MCF 10A (cell line): ENCODE data around the gene TTYH1. TPM values are rescaled to one million over a fixed set of nuclear protein-coding genes. Genes with fewer than 3 reads are reported as not detected.

Source experiments
- BruUV-seq: library from RNA; stranded (reverse); fragments of 400-500 nt; replicated peaks from 2 replicates; lab custom pipeline; 2021; lab: Mats Ljungman, UMichigan
- CTCF ChIA-PET: fragments of 300-600 bp; sonication (Branson Sonifier 250); formaldehyde crosslinking; extraction: SDS; loops from one replicate; lab custom pipeline; 2021; ENCODE audit warnings: antibody characterized with exemption, inconsistent platforms; lab: Yijun Ruan, JAX
- POLR2A ChIA-PET: fragments of 300-600, 350-650 bp; sonication (Branson Sonifier 250); formaldehyde crosslinking; extraction: SDS; loops from one replicate; lab custom pipeline; 2020; ENCODE audit warnings: antibody characterized with exemption, inconsistent platforms; lab: Yijun Ruan, JAX
- DNase-seq: peaks from one replicate; pipeline ENCODE4 v3.0.0-alpha.2; 2018; ENCODE audit not compliant: unreplicated experiment
- H3K27ac Mint-ChIP-seq: one replicate; pipeline ENCODE4 v1.8.0; 2022; ENCODE audit warnings: mild to moderate bottlenecking, low read depth, mixed read lengths; ENCODE audit not compliant: unreplicated experiment
- H3K27me3 Mint-ChIP-seq: one replicate; pipeline ENCODE4 v1.8.0; 2022; ENCODE audit warnings: mixed read lengths; ENCODE audit not compliant: insufficient read depth, unreplicated experiment
- H3K36me3 Mint-ChIP-seq: one replicate; pipeline ENCODE4 v1.8.0; 2022; ENCODE audit warnings: mild to moderate bottlenecking, moderate library complexity, mixed read lengths; ENCODE audit not compliant: insufficient read depth, unreplicated experiment
- H3K4me1 Mint-ChIP-seq: one replicate; pipeline ENCODE4 v1.8.0; 2022; ENCODE audit warnings: mixed read lengths; ENCODE audit not compliant: insufficient read depth, unreplicated experiment
- H3K4me3 Mint-ChIP-seq: one replicate; pipeline ENCODE4 v1.8.0; 2022; ENCODE audit warnings: mild to moderate bottlenecking, moderate library complexity, mixed read lengths; ENCODE audit not compliant: unreplicated experiment
- H3K9me3 Mint-ChIP-seq: one replicate; pipeline ENCODE4 v1.8.0; 2022; ENCODE audit warnings: mixed read lengths; ENCODE audit not compliant: unreplicated experiment
- CTCF ChIP-seq: fragments of 200-600 bp; IDR thresholded peaks from one replicate; pipeline ENCODE4 v1.8.0; 2022; ENCODE audit warnings: antibody characterized with exemption, mild to moderate bottlenecking; ENCODE audit not compliant: unreplicated experiment
- intact Hi-C: fragments of 100-400 bp; cut with micrococcal nuclease; formaldehyde crosslinking; loops from 2 replicates; pipeline ENCODE4 v1.14.1; 2022
- total RNA-seq: library from RNA; stranded (reverse); gene quantifications from 2 replicates; pipeline ENCODE4 v1.2.3, GENCODE V29; 2022

TTYH1 gene
- total RNA-seq, 1 experiment from 2014 or later, result not detected

- ChIA-PET CTCF (no interaction called here), POLR2A (interaction anchor here (4.8 kb wide), 1 partner anchor 19 kb away, joined by 29 read pairs; the partner anchor contains the start of gene LENG8)
- peak; percentile 34 for DNase-seq
- intact Hi-C loops, result no loop called here
- Mint-ChIP-seq H3K4me3 (peak overlapping the region; percentile 48), H3K36me3 (peaks cover 16% of the 10 kb centered on the region), H3K4me1 (peaks cover 14% of the 10 kb centered on the region), H3K9me3 (no peaks in the 10 kb centered on the region), H3K27me3 (peaks cover 13% of the 10 kb centered on the region), H3K27ac (no peak overlapping the region)
- no TSS peak for BruUV-seq
- no peak for TF ChIP-seq CTCF
These were observed 15.3 kb downstream of the TTYH1 start for GRCh38 chr19:54430306-54431254.

GRCh38 chr19:54431255-54431838 is 16.1 kb downstream of the TTYH1 start:
- Mint-ChIP-seq H3K36me3 (peaks cover 16% of the 10 kb centered on the region), H3K9me3 (no peaks in the 10 kb centered on the region), H3K4me3 (peak overlapping the region; percentile 48), H3K27me3 (peaks cover 5% of the 10 kb centered on the region), H3K4me1 (peaks cover 14% of the 10 kb centered on the region), H3K27ac (no peak overlapping the region)
- DNase-seq, result peak; percentile 88
- BruUV-seq, result no TSS peak
- POLR2A ChIA-PET, result interaction anchor here (1.0 to 4.8 kb wide), 2 partner anchors 9 to 18 kb away, joined by 3 to 29 read pairs; partner anchors contain the start of gene LENG8
- intact Hi-C loops, result no loop called here
- TF ChIP-seq CTCF, result no peak
- CTCF ChIA-PET, result interaction anchor here (0.5 to 1.4 kb wide), 3 partner anchors 16 to 194 kb away, joined by 3 read pairs; no protein-coding TSS in a partner anchor

GRCh38 chr19:54432144-54432738 is 17.0 kb downstream of the TTYH1 start:
- Mint-ChIP-seq H3K4me1 (peaks cover 14% of the 10 kb centered on the region), H3K27ac (no peak overlapping the region), H3K36me3 (peaks cover 22% of the 10 kb centered on the region), H3K4me3 (no peak overlapping the region), H3K9me3 (no peaks in the 10 kb centered on the region), H3K27me3 (no peaks in the 10 kb centered on the region)
- no TSS peak for BruUV-seq
- intact Hi-C loops, result no loop called here
- CTCF ChIA-PET, result interaction anchor here (0.5 to 1.4 kb wide), 4 partner anchors 15 to 195 kb away, joined by 3 read pairs; no protein-coding TSS in a partner anchor
- POLR2A ChIA-PET, result interaction anchor here (0.7 to 4.8 kb wide), 3 partner anchors 8 to 1239 kb away, joined by 3 to 29 read pairs (median 3); partner anchors contain the start of gene LENG8
- no peak for TF ChIP-seq CTCF
- peak; percentile 18 for DNase-seq
